Activated B cell treated with CpG ODN at 0.5 μM for 24 hours (primary cell): Measurements from ENCODE around the gene PSD4. TPM values are rescaled to one million over a fixed set of nuclear protein-coding genes. Genes with fewer than 3 reads are reported as not detected.

Source experiments
- ATAC-seq: fragments of 200-7000 bp; cut with Tn5 transposase; one replicate; pipeline ENCODE4 v1.10.0; 2021; ENCODE audit warnings: low read depth, mild to moderate bottlenecking, moderate library complexity
- CTCF ChIA-PET: fragments of 350-600 bp; sonication (Branson Sonifier 250); formaldehyde crosslinking; loops from one replicate; lab custom pipeline; 2021; ENCODE audit warnings: antibody characterized with exemption; lab: Charles Lee
- POLR2A ChIA-PET: fragments of 350-600 bp; sonication (Branson Sonifier 250); formaldehyde crosslinking; loops from one replicate; lab custom pipeline; 2021; ENCODE audit warnings: antibody characterized with exemption; lab: Charles Lee
- DNase-seq: peaks from one replicate; pipeline ENCODE4 v3.0.0; 2022
- H3K27ac Mint-ChIP-seq: one replicate; pipeline ENCODE4 v1.8.0; 2020; ENCODE audit warnings: mixed read lengths
- H3K27me3 Mint-ChIP-seq: one replicate; pipeline ENCODE4 v1.8.0; 2021; ENCODE audit warnings: mixed read lengths
- H3K36me3 Mint-ChIP-seq: one replicate; pipeline ENCODE4 v1.8.0; 2021; ENCODE audit warnings: low read depth, mixed read lengths
- H3K4me1 Mint-ChIP-seq: one replicate; pipeline ENCODE4 v1.8.0; 2021; ENCODE audit warnings: mixed read lengths
- H3K4me3 Mint-ChIP-seq: one replicate; pipeline ENCODE4 v1.8.0; 2020; ENCODE audit warnings: mild to moderate bottlenecking, mixed read lengths
- H3K9me3 Mint-ChIP-seq: one replicate; pipeline ENCODE4 v1.8.0; 2020; ENCODE audit warnings: mixed read lengths
- intact Hi-C: fragments of 100-400 bp; cut with micrococcal nuclease; formaldehyde crosslinking; loops from one replicate; pipeline ENCODE4 v1.15.1; 2024
- total RNA-seq: library from RNA; stranded (reverse); gene quantifications from 2 replicates; pipeline ENCODE4 v1.2.3, GENCODE V29; 2022
- TF ChIP-seq, protein P1 (sequence below): fragments of 200-600 bp; IDR thresholded peaks from one replicate; pipeline ENCODE4 v1.8.0; 2022; ENCODE audit warnings: antibody characterized with exemption, mild to moderate bottlenecking

The PSD4 gene
- total RNA-seq, 1 donor from 2014 or later: 182 TPM

DNA sequence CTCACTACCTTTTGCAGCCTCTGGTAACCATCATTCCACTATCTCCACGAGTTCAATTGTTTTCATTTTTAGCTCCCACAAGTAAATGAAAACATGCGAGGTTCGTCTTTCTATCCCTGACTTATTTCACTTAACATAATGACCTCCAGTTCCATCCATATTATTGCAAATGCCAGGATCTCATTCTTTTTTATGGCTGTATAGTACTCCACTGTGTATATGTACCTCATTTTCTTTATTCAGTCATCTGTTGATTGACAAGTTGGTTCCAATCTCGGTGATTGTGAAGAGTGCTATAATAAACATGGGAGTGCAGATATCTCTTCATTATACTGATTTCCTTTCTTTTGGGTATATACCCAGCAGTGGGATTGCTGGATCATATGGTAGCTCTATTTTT lies 29.5 kb upstream of the PSD4 start:
- Mint-ChIP-seq H3K36me3 (no peaks in the 10 kb centered on the region), H3K4me1 (peaks cover 10% of the 10 kb centered on the region), H3K4me3 (no peak overlapping the region), H3K27me3 (no peaks in the 10 kb centered on the region), H3K9me3 (peaks cover 5% of the 10 kb centered on the region), H3K27ac (no peak overlapping the region)
- no peak for ATAC-seq
- POLR2A ChIA-PET: interaction anchor here (0.7 kb wide), 1 partner anchor 29 kb away, joined by 3 read pairs; no protein-coding TSS in a partner anchor
- DNase-seq: no peak
- intact Hi-C loops: no loop called here
- CTCF ChIA-PET: interaction anchor here (1.4 to 1.9 kb wide), 2 partner anchors 30 to 55 kb away, joined by 4 to 8 read pairs; no protein-coding TSS in a partner anchor
- TF ChIP-seq, protein P1, sequence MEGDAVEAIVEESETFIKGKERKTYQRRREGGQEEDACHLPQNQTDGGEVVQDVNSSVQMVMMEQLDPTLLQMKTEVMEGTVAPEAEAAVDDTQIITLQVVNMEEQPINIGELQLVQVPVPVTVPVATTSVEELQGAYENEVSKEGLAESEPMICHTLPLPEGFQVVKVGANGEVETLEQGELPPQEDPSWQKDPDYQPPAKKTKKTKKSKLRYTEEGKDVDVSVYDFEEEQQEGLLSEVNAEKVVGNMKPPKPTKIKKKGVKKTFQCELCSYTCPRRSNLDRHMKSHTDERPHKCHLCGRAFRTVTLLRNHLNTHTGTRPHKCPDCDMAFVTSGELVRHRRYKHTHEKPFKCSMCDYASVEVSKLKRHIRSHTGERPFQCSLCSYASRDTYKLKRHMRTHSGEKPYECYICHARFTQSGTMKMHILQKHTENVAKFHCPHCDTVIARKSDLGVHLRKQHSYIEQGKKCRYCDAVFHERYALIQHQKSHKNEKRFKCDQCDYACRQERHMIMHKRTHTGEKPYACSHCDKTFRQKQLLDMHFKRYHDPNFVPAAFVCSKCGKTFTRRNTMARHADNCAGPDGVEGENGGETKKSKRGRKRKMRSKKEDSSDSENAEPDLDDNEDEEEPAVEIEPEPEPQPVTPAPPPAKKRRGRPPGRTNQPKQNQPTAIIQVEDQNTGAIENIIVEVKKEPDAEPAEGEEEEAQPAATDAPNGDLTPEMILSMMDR: no peak

DNA sequence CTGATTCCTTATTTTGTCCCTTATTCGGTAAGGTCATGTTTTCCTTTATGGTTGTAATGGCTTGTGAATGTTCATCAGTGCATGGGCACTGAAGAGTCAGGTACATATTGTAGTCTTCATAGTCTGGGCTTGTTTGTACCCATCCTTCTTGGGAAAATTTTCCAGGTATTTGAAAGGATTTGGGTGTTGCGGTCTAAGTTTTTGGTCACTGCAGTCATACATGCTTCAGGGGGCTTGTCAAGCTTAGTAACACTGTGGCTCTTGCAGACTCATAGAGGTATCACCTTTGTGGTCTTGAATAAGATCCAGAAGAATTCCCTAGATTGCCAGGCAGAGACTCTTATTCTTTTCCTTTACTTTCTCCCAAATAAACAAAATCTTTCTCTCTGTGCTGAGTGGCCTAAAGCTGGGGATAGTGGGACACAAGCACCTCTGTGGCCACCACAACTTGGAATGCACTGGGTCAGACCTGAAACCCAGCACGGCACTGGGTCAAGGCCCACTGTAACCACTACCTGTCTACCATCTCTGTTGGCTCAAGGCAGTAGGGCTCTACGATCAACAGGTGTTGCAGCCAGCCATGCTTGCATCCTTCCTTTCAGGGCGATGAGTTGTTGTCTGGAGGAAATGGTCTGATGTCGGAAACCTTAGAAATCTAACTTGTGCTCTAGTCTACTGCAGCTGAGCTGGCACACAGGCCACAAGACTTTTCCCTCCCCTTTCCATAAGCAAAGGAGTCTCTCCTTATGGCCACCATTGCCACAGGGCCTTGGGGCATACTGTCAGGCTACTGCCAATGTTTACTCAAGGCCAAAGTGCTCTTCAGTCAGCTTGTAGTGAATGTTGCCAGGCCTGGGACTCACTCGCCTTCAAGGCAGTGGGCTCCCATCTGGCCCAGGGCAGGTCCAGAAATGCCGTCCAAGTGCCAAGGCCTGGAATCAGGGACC lies 24.9 kb upstream of the PSD4 start:
- ATAC-seq (peak; percentile 75), DNase-seq (no peak)
- no peaks in the 10 kb centered on the region for H3K27me3 Mint-ChIP-seq
- H3K9me3 Mint-ChIP-seq: peaks cover 5% of the 10 kb centered on the region
- no peaks in the 10 kb centered on the region for H3K36me3 Mint-ChIP-seq
- H3K4me3 Mint-ChIP-seq: peak overlapping the region; percentile 41
- peak overlapping the region; percentile 80 for H3K27ac Mint-ChIP-seq
- H3K4me1 Mint-ChIP-seq: peaks cover 23% of the 10 kb centered on the region
- intact Hi-C loops: no loop called here
- CTCF ChIA-PET: interaction anchor here (0.9 to 3.3 kb wide), 5 partner anchors 10 to 51 kb away, joined by 3 to 18 read pairs (median 4); no protein-coding TSS in a partner anchor
- TF ChIP-seq, protein P1: no peak
- POLR2A ChIA-PET: interaction anchor here (0.8 to 2.7 kb wide), 6 partner anchors 8 to 50 kb away, joined by 3 to 22 read pairs (median 4); partner anchors contain the start of gene PSD4

DNA sequence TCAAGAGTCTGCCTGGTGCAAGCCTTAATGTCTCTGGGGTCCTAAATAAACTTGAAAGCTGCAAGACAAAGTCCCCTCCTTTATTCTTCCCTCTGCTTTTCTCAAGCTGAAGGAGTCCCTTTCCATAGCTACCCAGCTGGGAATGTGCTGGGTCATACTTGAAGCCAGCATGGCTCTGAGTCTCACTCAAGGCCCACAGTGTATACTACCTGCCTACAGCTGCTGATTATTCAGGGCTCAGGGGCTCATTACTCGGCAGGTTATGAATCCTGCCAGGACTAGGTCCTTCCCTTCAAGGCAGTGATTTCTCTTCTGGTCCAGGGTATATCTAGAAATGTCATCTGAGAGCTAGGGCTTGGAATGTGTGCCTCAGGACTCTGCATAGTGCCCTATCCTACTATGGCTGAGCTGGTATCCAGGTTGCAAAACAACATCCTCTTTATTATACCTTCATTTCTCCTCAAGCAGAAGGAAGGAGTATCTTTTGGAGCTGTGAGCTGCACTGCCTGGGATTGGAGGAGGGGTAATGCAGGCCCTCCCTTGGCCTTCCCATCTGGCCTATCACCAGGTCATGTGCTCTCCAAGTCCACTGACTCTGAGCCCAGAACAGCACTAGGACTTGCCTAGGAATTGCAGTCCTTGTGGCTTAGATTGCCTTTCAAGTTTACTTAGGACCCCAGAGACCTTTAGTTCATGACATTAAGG lies 24.1 kb upstream of the PSD4 start:
- Mint-ChIP-seq H3K27ac (peak overlapping the region; percentile 80), H3K4me1 (peaks cover 23% of the 10 kb centered on the region), H3K36me3 (no peaks in the 10 kb centered on the region), H3K4me3 (no peak overlapping the region), H3K27me3 (no peaks in the 10 kb centered on the region), H3K9me3 (peaks cover 2% of the 10 kb centered on the region)
- intact Hi-C loops: no loop called here
- DNase-seq: no peak
- ChIA-PET CTCF (interaction anchor here (0.7 to 3.3 kb wide), 5 partner anchors 11 to 55 kb away, joined by 3 to 18 read pairs (median 4); no protein-coding TSS in a partner anchor), POLR2A (interaction anchor here (0.7 to 2.7 kb wide), 6 partner anchors 8 to 49 kb away, joined by 3 to 22 read pairs (median 4); partner anchors contain the start of gene PSD4)
- no peak for ATAC-seq
- TF ChIP-seq, protein P1: no peak

DNA sequence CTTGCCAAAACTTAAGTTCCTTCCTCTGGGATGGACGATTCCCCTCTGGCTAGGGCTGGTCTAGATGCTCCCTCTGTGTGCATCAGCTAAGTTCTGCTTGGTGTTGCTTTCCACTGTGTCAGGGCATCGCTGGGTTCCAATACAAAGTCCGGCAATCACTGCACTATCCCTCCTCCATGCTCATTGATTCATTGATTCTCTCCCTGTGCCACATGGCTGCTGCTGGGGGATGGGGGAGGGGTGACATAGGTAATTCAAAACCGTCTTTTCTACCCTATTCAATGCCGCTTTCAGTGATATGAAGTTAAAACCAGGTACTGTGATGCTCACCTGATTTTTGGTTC lies 23.5 kb upstream of the PSD4 start:
- TF ChIP-seq, protein P1: no peak
- Mint-ChIP-seq H3K4me1 (peaks cover 23% of the 10 kb centered on the region), H3K9me3 (peaks cover 2% of the 10 kb centered on the region), H3K27me3 (no peaks in the 10 kb centered on the region), H3K4me3 (no peak overlapping the region), H3K27ac (no peak overlapping the region), H3K36me3 (no peaks in the 10 kb centered on the region)
- intact Hi-C loops: no loop called here
- no peak for DNase-seq
- CTCF ChIA-PET: interaction anchor here (0.7 to 3.3 kb wide), 4 partner anchors 11 to 54 kb away, joined by 3 to 18 read pairs (median 5); no protein-coding TSS in a partner anchor
- POLR2A ChIA-PET: interaction anchor here (0.7 to 2.7 kb wide), 5 partner anchors 8 to 31 kb away, joined by 3 to 22 read pairs (median 4); partner anchors contain the start of gene PSD4
- no peak for ATAC-seq
